GM19238 (cell line): ENCODE data around the gene RPUSD3.

Experiments
- DNase-seq: peaks from one replicate; pipeline ENCODE4 v3.0.0; 2011; ENCODE audit warnings: low spot score; ENCODE audit not compliant: insufficient read length

The RPUSD3 gene

GRCh38 chr3:9806688-9807589 is 36.9 kb downstream of the RPUSD3 start:
- DNase-seq, result no peak

- no peak for DNase-seq
Measured at GRCh38 chr3:9806137-9806536, 37.7 kb downstream of the RPUSD3 start.

- no peak for DNase-seq
Measured at GRCh38 chr3:9804996-9805395, 38.8 kb downstream of the RPUSD3 start.

- no peak for DNase-seq
Measured at GRCh38 chr3:9803494-9803893, 40.3 kb downstream of the RPUSD3 start.

- no peak for DNase-seq
Measured at GRCh38 chr3:9800529-9800928, 43.3 kb downstream of the RPUSD3 start.

- no peak for DNase-seq
Measured at GRCh38 chr3:9797196-9797945, 46.4 kb downstream of the RPUSD3 start.

- no peak for DNase-seq
Measured at GRCh38 chr3:9795207-9795606, 48.6 kb downstream of the RPUSD3 start.

GRCh38 chr3:9794400-9794799 is 49.4 kb downstream of the RPUSD3 start:
- no peak for DNase-seq

- DNase-seq, result no peak
Measured at GRCh38 chr3:9793161-9793781, 50.5 kb downstream of the RPUSD3 start.

- DNase-seq, result peak; percentile 82
Measured at GRCh38 chr3:9792405-9793160, 51.2 kb downstream of the RPUSD3 start, which contains the start of the genes ARPC4 and TADA3. TSS of gene ARPC4 (plus strand) at chr3:9793082. CDS start at chr3:9793122, 40 bp downstream. TSS of gene TADA3 (minus strand) at chr3:9792473. CDS start at chr3:9791466, 1,007 bp downstream.

- no peak for DNase-seq
Measured at GRCh38 chr3:9791790-9792404, 51.9 kb downstream of the RPUSD3 start.

- no peak for DNase-seq
Measured at GRCh38 chr3:9791127-9791526, 52.7 kb downstream of the RPUSD3 start.
